Activated CD8-positive, alpha-beta memory T cell treated with anti-CD3 and anti-CD28 coated beads for 36 hours (primary cell): ENCODE results near the gene SLAMF9. TPM values are rescaled to one million over a fixed set of nuclear protein-coding genes. Genes with fewer than 3 reads are reported as not detected.

Experiments
- CTCF ChIA-PET: fragments of 350-600 bp; sonication (Branson Sonifier 250); formaldehyde crosslinking; loops from one replicate; lab custom pipeline; 2021; ENCODE audit warnings: antibody characterized with exemption; lab: Charles Lee
- POLR2A ChIA-PET: fragments of 350-600 bp; sonication (Branson Sonifier 250); formaldehyde crosslinking; loops from one replicate; lab custom pipeline; 2021; ENCODE audit warnings: antibody characterized with exemption; lab: Charles Lee
- total RNA-seq, 2 experiments: library from RNA; stranded (reverse); gene quantifications; one replicate each; pipeline ENCODE4 v1.2.3, GENCODE V29; 2021

The SLAMF9 gene
- total RNA-seq, 2 experiments from 2014 or later, result not detected

GRCh38 chr1:159951551-159951950 is 2.5 kb downstream of the SLAMF9 start:
- ChIA-PET POLR2A (no interaction called here), CTCF (interaction anchor here (1.2 kb wide), 1 partner anchor 56 kb away, joined by 4 read pairs; no protein-coding TSS in a partner anchor)

- POLR2A ChIA-PET, result no interaction called here
- CTCF ChIA-PET, result no interaction called here
These were observed 3.0 kb downstream of the SLAMF9 start for GRCh38 chr1:159951016-159951415.

DNA sequence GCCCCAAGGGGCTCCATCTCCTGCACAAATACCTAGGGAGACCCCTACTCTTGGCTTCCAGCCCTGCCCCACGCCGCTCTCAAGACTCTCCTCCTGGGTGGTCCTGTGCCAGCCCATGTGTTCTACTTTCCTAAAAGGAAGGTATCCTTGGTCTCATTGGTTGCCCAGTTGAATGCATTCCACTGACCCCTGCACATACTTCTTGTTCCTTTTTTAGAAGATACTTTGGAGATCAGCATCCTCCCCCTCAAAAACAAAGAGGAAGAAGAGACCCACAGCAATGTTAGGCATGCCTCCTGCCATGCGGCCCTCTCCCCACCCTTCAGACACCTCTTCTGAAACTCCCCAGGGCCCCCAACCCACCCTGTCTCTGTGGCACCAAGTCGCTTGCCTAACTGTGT is 4.1 kb downstream of the SLAMF9 start:
- POLR2A ChIA-PET, result no interaction called here
- CTCF ChIA-PET, result interaction anchor here (1.7 kb wide), 1 partner anchor 58 kb away, joined by 5 read pairs; no protein-coding TSS in a partner anchor

DNA sequence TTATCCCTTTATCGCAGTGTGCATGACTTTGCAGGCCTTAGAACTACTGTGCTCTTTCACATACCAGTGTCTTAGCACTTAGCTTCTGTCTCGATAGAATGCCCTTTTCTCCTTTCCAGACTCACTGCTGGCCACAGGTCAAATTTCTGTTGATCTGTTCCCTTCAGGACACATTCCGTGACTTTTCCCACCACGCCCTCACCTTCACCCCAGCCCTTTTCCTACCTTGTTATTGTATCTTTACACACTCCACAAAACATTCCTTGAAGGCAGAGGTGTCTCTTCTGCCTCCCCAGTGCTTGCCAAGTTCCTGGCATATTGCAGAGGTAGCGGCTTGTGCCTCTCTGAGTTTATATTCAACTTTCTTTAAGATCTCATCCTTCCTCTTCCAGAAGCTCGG is 4.9 kb downstream of the SLAMF9 start:
- CTCF ChIA-PET, result interaction anchor here (1.7 kb wide), 1 partner anchor 58 kb away, joined by 5 read pairs; no protein-coding TSS in a partner anchor
- POLR2A ChIA-PET, result no interaction called here

- ChIA-PET POLR2A (no interaction called here), CTCF (interaction anchor here (4.0 kb wide), 1 partner anchor 58 kb away, joined by 32 read pairs; no protein-coding TSS in a partner anchor)
These were observed 6.1 kb downstream of the SLAMF9 start for GRCh38 chr1:159947942-159948341.

GRCh38 chr1:159946242-159947187 is 7.5 kb downstream of the SLAMF9 start:
- ChIA-PET POLR2A (interaction anchor here (1.0 kb wide), 1 partner anchor 21 kb away, joined by 3 read pairs; the partner anchor contains the start of gene TAGLN2), CTCF (interaction anchor here (0.8 to 4.0 kb wide), 5 partner anchors 19 to 147 kb away, joined by 3 to 32 read pairs (median 5); no protein-coding TSS in a partner anchor)

DNA sequence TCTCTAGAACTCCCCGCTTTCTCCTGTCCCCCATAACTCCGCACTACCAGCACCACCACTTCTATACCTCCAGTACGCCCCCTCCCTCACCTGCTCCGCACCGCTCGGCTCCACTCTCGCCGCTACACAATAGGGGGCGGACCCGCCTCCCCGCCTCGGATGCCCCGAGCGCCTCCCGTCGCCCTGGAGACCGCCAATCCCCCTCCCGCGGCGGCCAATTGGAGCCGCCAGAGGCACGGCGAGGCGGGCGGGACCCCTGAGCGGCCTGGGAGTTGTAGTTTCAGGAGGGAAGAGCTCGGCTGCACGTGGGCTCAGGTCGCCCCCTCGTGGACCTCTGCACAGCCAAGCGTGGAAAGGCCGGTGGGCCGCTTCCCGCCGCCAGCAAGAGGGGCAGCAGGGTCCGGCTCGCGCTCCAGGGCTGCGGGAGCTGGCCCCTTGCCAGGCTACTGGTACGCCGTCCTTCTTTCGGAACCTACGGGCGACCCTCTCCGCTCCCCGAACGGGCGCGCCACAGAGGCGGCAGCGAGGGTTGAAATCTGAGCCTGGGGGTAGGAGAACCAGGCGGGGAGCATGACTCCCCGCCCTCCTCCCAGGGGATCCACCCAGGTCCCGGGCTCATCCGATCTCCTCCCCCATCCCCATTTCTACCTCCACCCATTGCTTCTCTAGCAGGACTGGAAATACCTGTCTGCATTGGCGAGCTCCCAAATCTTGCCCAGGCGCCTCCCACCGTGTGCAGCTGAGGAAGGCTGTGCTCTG is 8.4 kb downstream of the SLAMF9 start, which contains the start of gene IGSF9:
Gene IGSF9, minus strand, starts transcription at position 131 of the 759 bp plus-strand sequence. CDS start 2,159 bp downstream, outside the sequence.
- POLR2A ChIA-PET, result interaction anchor here (1.0 kb wide), 1 partner anchor 21 kb away, joined by 3 read pairs; the partner anchor contains the start of gene TAGLN2
- CTCF ChIA-PET, result interaction anchor here (0.7 to 4.0 kb wide), 7 partner anchors 18 to 146 kb away, joined by 3 to 32 read pairs (median 4); no protein-coding TSS in a partner anchor

- POLR2A ChIA-PET, result interaction anchor here (0.8 to 1.0 kb wide), 2 partner anchors 20 kb away, joined by 3 read pairs; partner anchors contain the start of gene TAGLN2
- CTCF ChIA-PET, result interaction anchor here (0.6 to 4.0 kb wide), 4 partner anchors 20 to 61 kb away, joined by 3 to 32 read pairs (median 3); no protein-coding TSS in a partner anchor
These were observed 9.2 kb downstream of the SLAMF9 start for GRCh38 chr1:159944623-159945455.

DNA sequence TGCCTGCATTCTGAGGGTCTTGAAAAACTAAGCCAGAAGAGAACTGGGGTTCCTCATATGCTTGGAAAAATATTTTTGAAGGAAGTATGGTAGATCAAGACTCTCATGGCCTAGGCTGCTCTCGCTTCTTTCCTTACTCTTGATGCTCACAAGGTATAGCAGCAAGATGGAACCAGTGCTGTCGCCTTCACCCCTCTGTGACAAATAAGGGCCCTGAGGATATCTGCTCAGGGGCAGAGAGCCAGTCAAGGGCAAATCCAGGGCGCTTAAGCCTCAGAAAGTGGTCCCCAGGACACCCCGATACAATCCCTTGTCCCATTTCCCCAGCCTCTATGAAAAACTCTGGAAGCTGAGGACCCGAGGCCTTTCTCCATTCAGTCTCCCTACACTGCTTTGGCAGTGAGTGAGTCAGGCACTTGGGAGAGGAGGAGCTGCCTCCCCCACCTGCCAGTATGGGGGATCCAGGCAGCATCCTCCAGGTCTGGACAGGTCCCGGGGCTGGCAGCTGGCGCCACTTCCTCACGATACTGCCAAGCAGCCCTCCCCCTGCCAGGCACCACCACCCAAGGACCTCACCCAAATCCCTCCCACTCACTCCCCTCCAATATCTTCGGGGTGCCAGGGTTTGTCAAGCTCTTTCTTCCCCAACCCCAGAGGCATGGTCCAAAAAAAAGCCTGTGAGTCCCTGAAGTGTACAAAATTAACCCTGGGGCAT is 10.0 kb downstream of the SLAMF9 start:
- ChIA-PET POLR2A (interaction anchor here (0.8 kb wide), 1 partner anchor 19 kb away, joined by 3 read pairs; the partner anchor contains the start of gene TAGLN2), CTCF (interaction anchor here (0.6 to 4.0 kb wide), 3 partner anchors 51 to 63 kb away, joined by 3 to 32 read pairs (median 6); no protein-coding TSS in a partner anchor)

DNA sequence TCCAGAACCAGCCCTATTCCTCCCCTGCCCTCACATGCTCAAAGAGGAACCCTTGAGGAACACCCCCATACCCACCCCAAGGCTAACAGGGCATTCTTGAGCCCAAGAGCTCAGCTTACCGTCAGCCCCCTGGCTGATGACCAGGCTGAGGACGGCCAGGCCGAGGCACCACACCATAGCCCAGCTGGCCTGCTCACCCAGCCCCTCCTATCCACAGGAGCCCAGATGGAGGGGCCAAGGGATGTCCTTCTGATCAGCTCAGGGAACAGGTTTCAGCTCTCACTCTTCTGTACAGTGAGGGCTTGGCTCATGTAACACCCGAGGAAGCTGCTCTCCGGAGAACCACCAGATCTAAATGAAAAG is 10.8 kb downstream of the SLAMF9 start:
- POLR2A ChIA-PET, result no interaction called here
- CTCF ChIA-PET, result interaction anchor here (1.3 kb wide), 1 partner anchor 64 kb away, joined by 6 read pairs; no protein-coding TSS in a partner anchor

GRCh38 chr1:159942632-159943277 is 11.3 kb downstream of the SLAMF9 start:
- ChIA-PET POLR2A (no interaction called here), CTCF (interaction anchor here (1.3 kb wide), 1 partner anchor 65 kb away, joined by 6 read pairs; no protein-coding TSS in a partner anchor)

DNA sequence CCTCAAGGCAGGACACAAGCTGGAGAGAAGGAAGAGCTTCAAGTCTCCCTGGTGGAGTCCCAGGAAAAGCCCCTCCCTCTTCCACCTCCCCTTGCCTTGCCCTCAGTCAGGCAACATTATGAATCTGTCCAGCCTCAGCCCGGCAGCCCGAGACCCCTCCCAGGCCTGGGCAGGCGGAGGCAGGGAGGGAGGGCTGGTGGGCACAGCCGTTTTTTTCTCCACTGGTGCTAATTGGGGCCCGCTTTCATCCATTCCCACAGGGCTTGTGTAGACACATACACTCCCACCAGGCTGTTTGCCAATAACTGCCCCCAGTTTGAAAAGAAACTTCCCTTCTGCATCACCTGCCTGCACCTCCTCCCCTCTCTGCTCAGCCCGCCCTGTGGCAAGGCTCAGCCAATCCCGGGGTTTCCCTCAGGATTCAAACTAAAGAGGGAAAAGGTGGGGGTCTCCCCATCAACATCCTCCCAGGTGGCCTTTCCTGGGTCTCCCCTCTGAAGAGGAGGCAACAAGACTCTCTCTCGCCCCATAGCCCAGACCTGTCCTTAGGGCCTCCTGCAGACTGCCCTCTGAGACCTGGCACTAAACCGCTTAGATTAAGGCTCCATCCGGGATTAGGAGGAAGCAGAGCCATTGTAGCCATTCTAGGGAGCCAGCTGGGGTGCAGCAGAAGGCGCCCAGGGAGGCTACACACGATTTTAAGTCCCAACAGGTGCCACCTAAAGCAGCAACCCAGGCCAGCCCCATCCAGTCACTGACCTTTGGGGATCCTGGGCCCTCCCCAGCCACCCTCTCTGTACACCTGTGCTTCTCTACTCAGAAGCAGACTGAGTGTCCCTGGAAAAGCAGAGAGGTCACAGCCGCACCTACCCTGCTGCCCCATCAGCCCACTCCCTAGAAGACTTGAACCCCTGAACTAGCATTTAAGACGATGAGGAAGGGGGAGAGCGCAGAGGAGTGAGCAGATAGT is 12.2 kb downstream of the SLAMF9 start:
- CTCF ChIA-PET, result interaction anchor here (12.3 kb wide), 1 partner anchor 64 kb away, joined by 147 read pairs; no protein-coding TSS in a partner anchor
- POLR2A ChIA-PET, result no interaction called here

GRCh38 chr1:159941141-159941540 is 12.9 kb downstream of the SLAMF9 start:
- POLR2A ChIA-PET, result no interaction called here
- CTCF ChIA-PET, result interaction anchor here (12.3 kb wide), 1 partner anchor 64 kb away, joined by 147 read pairs; no protein-coding TSS in a partner anchor

GRCh38 chr1:159940006-159940620 is 13.9 kb downstream of the SLAMF9 start:
- ChIA-PET POLR2A (no interaction called here), CTCF (interaction anchor here (12.3 kb wide), 1 partner anchor 65 kb away, joined by 147 read pairs; no protein-coding TSS in a partner anchor)

GRCh38 chr1:159939678-159940002 is 14.4 kb downstream of the SLAMF9 start:
- ChIA-PET POLR2A (no interaction called here), CTCF (interaction anchor here (12.3 kb wide), 1 partner anchor 66 kb away, joined by 147 read pairs; no protein-coding TSS in a partner anchor)
